Fibroblast of pulmonary artery (primary cell): ENCODE results near the gene FOXP1.

Experiments
- DNase-seq: peaks from one replicate; pipeline ENCODE4 v3.0.0-alpha.2; 2010; ENCODE audit warnings: low read depth
- H3K4me3 ChIP-seq: replicated peaks from 2 replicates; pipeline ENCODE4 v1.5.1; 2011; ENCODE audit warnings: low read depth, mild to moderate bottlenecking, control low read depth, low read length, moderate library complexity
- CTCF ChIP-seq: IDR thresholded peaks from 2 replicates; pipeline ENCODE4 v1.5.1; 2011; ENCODE audit warnings: mild to moderate bottlenecking, control low read depth, low read length, inconsistent platforms; ENCODE audit errors: missing control alignments

Gene FOXP1

DNA sequence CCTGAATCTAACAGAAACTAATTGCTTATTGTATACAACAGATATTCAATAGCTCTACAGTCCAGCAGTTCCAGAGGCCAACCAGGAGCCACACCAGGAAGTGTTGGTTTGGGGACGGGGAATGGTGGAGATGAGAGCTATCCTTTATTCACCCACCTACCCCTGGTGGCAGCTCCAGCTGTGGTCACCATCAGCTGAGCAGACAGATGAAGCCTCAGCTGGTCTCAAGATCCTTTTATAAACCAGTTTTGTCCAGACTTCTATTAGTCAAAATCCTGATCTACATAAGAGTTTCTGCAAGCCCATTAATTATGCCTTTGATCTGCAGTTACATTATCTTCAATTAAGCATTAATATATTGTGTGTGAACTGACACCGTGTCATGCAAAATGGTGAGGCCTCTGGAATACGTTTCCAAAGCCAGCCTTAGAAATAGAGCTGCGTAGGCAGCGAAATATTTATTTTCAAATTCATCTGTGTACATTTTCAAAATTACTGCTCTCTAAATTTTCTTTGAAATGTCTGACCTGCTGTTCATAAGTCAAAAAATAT lies 488.8 kb downstream of the FOXP1 start:
- no peak for TF ChIP-seq CTCF
- no peak overlapping the region for H3K4me3 ChIP-seq
- no peak for DNase-seq

GRCh38 chr3:71092665-71093064 lies 490.9 kb downstream of the FOXP1 start:
- TF ChIP-seq CTCF = no peak
- no peak overlapping the region for H3K4me3 ChIP-seq
- DNase-seq = no peak

- no peak for TF ChIP-seq CTCF
- H3K4me3 ChIP-seq = no peak overlapping the region
- DNase-seq = no peak
Observed at GRCh38 chr3:71090207-71090606, 493.3 kb downstream of the FOXP1 start.

- DNase-seq = no peak
- no peak for TF ChIP-seq CTCF
- no peak overlapping the region for H3K4me3 ChIP-seq
Observed at GRCh38 chr3:71089271-71089847, 494.2 kb downstream of the FOXP1 start.

DNA sequence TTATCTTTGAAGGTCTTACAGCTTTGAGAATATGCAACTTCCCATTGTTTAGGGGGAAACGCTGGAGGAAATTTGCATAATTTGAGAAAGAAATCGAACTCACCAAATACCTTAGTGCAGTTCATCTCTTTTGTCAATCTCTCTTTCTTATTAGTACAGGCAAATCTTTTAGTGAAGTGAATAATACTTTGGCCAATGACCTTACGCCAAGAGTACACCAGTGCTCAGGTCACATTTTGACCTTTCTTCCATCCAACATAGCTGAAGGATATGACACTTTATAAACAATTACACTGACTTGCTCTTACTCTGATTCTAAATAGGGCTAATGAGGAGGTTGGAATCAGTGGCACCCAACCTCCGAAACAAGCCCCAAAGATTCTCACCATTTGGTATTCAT lies 494.8 kb downstream of the FOXP1 start:
- no peak for TF ChIP-seq CTCF
- DNase-seq = no peak
- H3K4me3 ChIP-seq = no peak overlapping the region

DNA sequence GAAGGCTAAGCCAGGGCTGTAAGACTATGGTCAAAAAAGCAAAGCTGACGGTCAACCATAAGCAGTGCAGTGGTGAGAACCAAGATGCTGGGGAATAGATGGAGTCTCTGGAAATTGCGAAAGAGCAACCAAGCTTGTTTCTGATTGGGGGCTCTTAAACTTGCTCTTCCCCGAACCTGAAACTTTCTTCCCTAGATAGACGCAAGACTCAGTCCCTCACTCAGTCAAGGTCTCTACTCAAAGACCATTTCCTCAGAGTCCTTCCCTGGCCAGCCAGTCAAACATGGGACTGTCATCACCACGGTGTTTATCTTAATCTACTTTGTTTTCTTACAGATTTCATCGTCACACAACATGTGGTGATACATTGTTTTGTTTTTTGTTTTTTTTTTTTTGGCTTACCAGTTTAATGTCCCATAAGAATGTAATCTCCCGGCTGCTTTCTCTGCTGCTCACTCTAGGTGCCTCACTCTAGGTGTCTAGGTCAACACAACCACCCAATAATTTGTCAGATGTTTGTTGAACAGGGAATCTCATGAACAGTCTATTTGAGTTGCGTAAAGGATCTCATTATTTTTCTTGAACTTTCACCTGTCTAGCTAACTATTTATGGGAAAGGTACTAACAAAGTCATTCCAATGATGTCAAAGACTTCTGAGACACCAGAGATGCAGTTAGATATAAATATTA lies 495.4 kb downstream of the FOXP1 start:
- DNase-seq = no peak
- TF ChIP-seq CTCF = no peak
- no peak overlapping the region for H3K4me3 ChIP-seq
